DOHH2 (cell line): ENCODE data around the gene PCSK7.

Experiments used
- H3F3A ChIP-seq: fragments of 200-600 bp; sonication (generic), shearing (Covaris generic); 2 replicates; pipeline ENCODE4 v1.6.0; 2016; ENCODE audit warnings: antibody characterized with exemption, mild to moderate bottlenecking; ENCODE audit not compliant: control insufficient read depth, insufficient read depth
- H3K27ac ChIP-seq: fragments of 200-600 bp; sonication (generic); 2 replicates; pipeline ENCODE4 v1.5.1; 2014; ENCODE audit warnings: low read depth, mild to moderate bottlenecking, low read length, moderate library complexity
- H3K27me3 ChIP-seq: fragments of 200-600 bp; sonication (generic); 2 replicates; pipeline ENCODE4 v1.6.1; 2014; ENCODE audit warnings: mild to moderate bottlenecking, low read length, mixed read lengths; ENCODE audit not compliant: control insufficient read depth
- H3K36me3 ChIP-seq: fragments of 200-600 bp; sonication (generic); 2 replicates; pipeline ENCODE4 v1.6.1; 2014; ENCODE audit warnings: mild to moderate bottlenecking, low read length, moderate library complexity, mixed read lengths; ENCODE audit not compliant: control insufficient read depth
- H3K4me1 ChIP-seq: fragments of 200-600 bp; sonication (generic); 2 replicates; pipeline ENCODE4 v1.6.1; 2014; ENCODE audit warnings: mild to moderate bottlenecking, low read length, mixed read lengths; ENCODE audit not compliant: control insufficient read depth
- H3K4me2 ChIP-seq: fragments of 200-600 bp; sonication (generic); 2 replicates; pipeline ENCODE4 v1.6.0; 2014; ENCODE audit warnings: mild to moderate bottlenecking, low read length, moderate library complexity
- H3K4me3 ChIP-seq: fragments of 200-600 bp; sonication (generic); 2 replicates; pipeline ENCODE4 v1.5.1; 2014; ENCODE audit warnings: mild to moderate bottlenecking, low read length, mixed read lengths
- H3K79me2 ChIP-seq: fragments of 200-600 bp; sonication (generic); 2 replicates; pipeline ENCODE4 v1.6.1; 2014; ENCODE audit warnings: mild to moderate bottlenecking, low read length, mixed read lengths; ENCODE audit not compliant: control insufficient read depth
- H3K9me2 ChIP-seq: fragments of 200-600 bp; sonication (generic); replicated peaks from 2 replicates; pipeline ENCODE4 v1.6.1; 2014; ENCODE audit warnings: mild to moderate bottlenecking, low read length, mixed read lengths; ENCODE audit not compliant: control insufficient read depth
- H3K9me3 ChIP-seq: fragments of 200-600 bp; sonication (generic); 2 replicates; pipeline ENCODE4 v1.6.1; 2014; ENCODE audit warnings: antibody characterized with exemption, low read length, mixed read lengths; ENCODE audit not compliant: control insufficient read depth, insufficient read depth
- H4K20me1 ChIP-seq: fragments of 200-600 bp; sonication (generic); 2 replicates; pipeline ENCODE4 v1.6.0; 2014; ENCODE audit warnings: low read depth, mild to moderate bottlenecking, antibody characterized with exemption, low read length, moderate library complexity; ENCODE audit not compliant: control insufficient read depth, insufficient read depth
- EZH2phosphoT487 ChIP-seq: fragments of 200-600 bp; sonication (generic); IDR thresholded peaks from 2 replicates; pipeline ENCODE4 v1.6.1; 2017; ENCODE audit warnings: borderline replicate concordance, mild to moderate bottlenecking, antibody characterized with exemption, low read length, moderate library complexity, mixed read lengths
- TF ChIP-seq, protein P1 (sequence below): fragments of 200-600 bp; sonication (generic); IDR thresholded peaks from one replicate; pipeline ENCODE4 v1.5.1; 2014; ENCODE audit warnings: antibody characterized with exemption, mild to moderate bottlenecking, low read depth, low read length; ENCODE audit not compliant: poor library complexity, severe bottlenecking

PCSK7 gene

DNA sequence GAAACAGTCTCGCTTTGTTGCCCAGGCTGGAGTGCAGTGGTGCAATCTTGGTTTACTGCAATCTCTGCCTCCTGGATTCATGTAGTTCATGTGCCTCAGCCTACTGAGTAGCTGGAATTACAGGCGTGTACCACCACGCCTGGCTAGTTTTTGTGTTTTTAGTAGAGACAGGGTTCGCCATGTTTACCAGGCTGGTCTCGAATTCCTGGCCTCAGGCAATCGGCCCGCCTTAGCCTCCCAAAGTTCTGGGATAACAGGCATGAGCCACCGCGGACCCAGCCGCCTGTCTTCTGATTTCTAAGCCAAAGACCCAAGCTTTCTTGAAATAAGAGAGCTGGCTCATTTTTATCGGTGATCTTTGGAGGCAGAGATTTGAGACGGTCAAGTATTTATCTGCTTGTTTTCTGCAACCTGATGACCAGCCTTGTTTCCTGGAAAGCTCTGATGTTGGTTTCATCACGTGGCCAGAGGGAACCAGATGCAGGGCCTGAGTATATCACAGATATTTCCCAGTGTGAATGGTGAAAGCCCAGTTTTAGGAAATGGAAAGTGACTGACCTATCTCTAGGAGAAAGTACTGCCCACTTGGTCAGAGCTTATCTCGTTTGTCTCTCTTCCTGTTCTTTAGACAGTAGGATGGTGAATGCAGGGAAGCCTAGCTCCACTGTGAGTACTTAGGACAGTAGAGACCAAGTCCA lies 59.0 kb downstream of the PCSK7 start:
- Histone ChIP-seq H3K27ac (no peak overlapping the region), H3K4me2 (no peak overlapping the region), H3K27me3 (no peaks in the 10 kb centered on the region), H3K36me3 (peaks cover 36% of the 10 kb centered on the region), H3K9me2 (no peaks in the 10 kb centered on the region), H4K20me1 (no peaks in the 10 kb centered on the region), H3F3A (peaks cover 6% of the 10 kb centered on the region), H3K9me3 (no peaks in the 10 kb centered on the region), H3K79me2 (no peaks in the 10 kb centered on the region), H3K4me3 (no peak overlapping the region), H3K4me1 (peaks cover 4% of the 10 kb centered on the region)
- TF ChIP-seq, protein P1, sequence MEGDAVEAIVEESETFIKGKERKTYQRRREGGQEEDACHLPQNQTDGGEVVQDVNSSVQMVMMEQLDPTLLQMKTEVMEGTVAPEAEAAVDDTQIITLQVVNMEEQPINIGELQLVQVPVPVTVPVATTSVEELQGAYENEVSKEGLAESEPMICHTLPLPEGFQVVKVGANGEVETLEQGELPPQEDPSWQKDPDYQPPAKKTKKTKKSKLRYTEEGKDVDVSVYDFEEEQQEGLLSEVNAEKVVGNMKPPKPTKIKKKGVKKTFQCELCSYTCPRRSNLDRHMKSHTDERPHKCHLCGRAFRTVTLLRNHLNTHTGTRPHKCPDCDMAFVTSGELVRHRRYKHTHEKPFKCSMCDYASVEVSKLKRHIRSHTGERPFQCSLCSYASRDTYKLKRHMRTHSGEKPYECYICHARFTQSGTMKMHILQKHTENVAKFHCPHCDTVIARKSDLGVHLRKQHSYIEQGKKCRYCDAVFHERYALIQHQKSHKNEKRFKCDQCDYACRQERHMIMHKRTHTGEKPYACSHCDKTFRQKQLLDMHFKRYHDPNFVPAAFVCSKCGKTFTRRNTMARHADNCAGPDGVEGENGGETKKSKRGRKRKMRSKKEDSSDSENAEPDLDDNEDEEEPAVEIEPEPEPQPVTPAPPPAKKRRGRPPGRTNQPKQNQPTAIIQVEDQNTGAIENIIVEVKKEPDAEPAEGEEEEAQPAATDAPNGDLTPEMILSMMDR, result no peak
- TF ChIP-seq EZH2phosphoT487, result no peak

DNA sequence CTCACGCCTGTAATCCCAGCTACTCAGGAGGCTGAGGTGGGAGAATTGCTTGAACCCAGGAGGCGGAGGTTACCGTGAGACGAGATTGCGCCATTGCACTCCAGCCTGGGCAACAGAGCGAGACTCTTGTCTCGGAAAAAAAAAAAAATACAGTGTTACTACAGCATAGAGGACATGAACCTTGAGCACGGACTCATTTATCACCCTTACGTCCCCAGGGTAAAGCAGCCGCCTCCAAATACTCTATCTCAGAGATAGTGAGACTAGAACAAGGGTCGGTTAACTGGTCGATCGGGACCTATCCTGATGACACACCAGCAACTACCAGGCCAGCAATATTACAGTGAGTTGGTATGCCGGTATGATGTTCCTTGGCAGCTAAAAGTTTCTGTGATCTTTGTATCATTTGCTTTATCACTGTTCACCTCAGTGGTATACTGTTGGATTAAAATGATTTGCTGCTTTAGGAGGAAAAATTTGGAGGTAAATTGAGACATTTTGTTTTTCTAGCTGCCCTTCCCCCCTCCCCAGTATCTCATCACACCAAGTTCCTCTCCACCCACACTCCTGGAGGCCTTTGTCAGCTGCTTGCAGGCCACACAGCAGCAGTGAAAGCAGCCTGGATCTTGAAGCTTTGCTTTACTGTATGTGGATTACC lies 60.3 kb downstream of the PCSK7 start:
- TF ChIP-seq, protein P1, result no peak
- TF ChIP-seq EZH2phosphoT487, result no peak
- H3K36me3 ChIP-seq, result peaks cover 49% of the 10 kb centered on the region
- H3K27ac ChIP-seq, result no peak overlapping the region
- H3K4me2 ChIP-seq, result no peak overlapping the region
- no peaks in the 10 kb centered on the region for H3K79me2 ChIP-seq
- H3K4me1 ChIP-seq, result no peaks in the 10 kb centered on the region
- H3F3A ChIP-seq, result peaks cover 4% of the 10 kb centered on the region
- H3K9me3 ChIP-seq, result no peaks in the 10 kb centered on the region
- no peaks in the 10 kb centered on the region for H3K9me2 ChIP-seq
- H3K4me3 ChIP-seq, result no peak overlapping the region
- no peaks in the 10 kb centered on the region for H3K27me3 ChIP-seq
- no peaks in the 10 kb centered on the region for H4K20me1 ChIP-seq

GRCh38 chr11:117171007-117171403 lies 60.9 kb downstream of the PCSK7 start:
- Histone ChIP-seq H3K4me1 (no peaks in the 10 kb centered on the region), H3K36me3 (peaks cover 55% of the 10 kb centered on the region), H3K79me2 (no peaks in the 10 kb centered on the region), H3K27ac (no peak overlapping the region), H3K4me3 (no peak overlapping the region), H3K4me2 (no peak overlapping the region), H3F3A (peaks cover 6% of the 10 kb centered on the region), H4K20me1 (no peaks in the 10 kb centered on the region), H3K9me2 (no peaks in the 10 kb centered on the region), H3K9me3 (no peaks in the 10 kb centered on the region), H3K27me3 (no peaks in the 10 kb centered on the region)
- TF ChIP-seq, protein P1, result no peak
- TF ChIP-seq EZH2phosphoT487, result no peak
